Osteoblast (primary cell): Measurements from ENCODE around the gene ATG2B. TPM values are rescaled to one million over a fixed set of nuclear protein-coding genes. Genes with fewer than 3 reads are reported as not detected.

Experiments used
- DNase-seq: peaks from one replicate; pipeline ENCODE4 v3.0.0; 2011; ENCODE audit warnings: low spot score, mixed read lengths; ENCODE audit not compliant: insufficient read length; ENCODE audit errors: missing footprints
- H2AFZ ChIP-seq: 2 replicates; pipeline ENCODE4 v1.6.0; 2011; ENCODE audit warnings: mild to moderate bottlenecking, low read length
- H3K27ac ChIP-seq: 2 replicates; pipeline ENCODE4 v1.5.1; 2011; ENCODE audit warnings: mild to moderate bottlenecking, low read depth, low read length, moderate library complexity
- H3K27me3 ChIP-seq: 2 replicates; pipeline ENCODE4 v1.6.0; 2012; ENCODE audit warnings: mild to moderate bottlenecking, control low read depth, inconsistent platforms, low read length, moderate library complexity; ENCODE audit not compliant: insufficient read depth
- H3K36me3 ChIP-seq: 2 replicates; pipeline ENCODE4 v1.5.1; 2011; ENCODE audit warnings: mild to moderate bottlenecking, low read length, control low read depth, moderate library complexity; ENCODE audit not compliant: insufficient read depth
- H3K4me1 ChIP-seq: 2 replicates; pipeline ENCODE4 v1.5.1; 2011; ENCODE audit warnings: mild to moderate bottlenecking, low read length, control low read depth, moderate library complexity; ENCODE audit not compliant: insufficient read depth
- H3K4me2 ChIP-seq: 2 replicates; pipeline ENCODE4 v1.6.0; 2011; ENCODE audit warnings: mild to moderate bottlenecking, low read length; ENCODE audit not compliant: insufficient read depth
- H3K4me3 ChIP-seq: fragments of 200-600 bp; sonication (generic); 3 replicates; pipeline ENCODE4 v1.5.1; 2012; ENCODE audit warnings: mild to moderate bottlenecking, low read length, inconsistent platforms; ENCODE audit not compliant: insufficient read depth
- H3K79me2 ChIP-seq: 2 replicates; pipeline ENCODE4 v1.6.0; 2012; ENCODE audit warnings: mild to moderate bottlenecking, low read length, control low read depth, inconsistent platforms; ENCODE audit not compliant: insufficient read depth
- H3K9me3 ChIP-seq: 2 replicates; pipeline ENCODE4 v1.5.1; 2011; ENCODE audit warnings: low read depth, low read length, control low read depth
- H4K20me1 ChIP-seq: 2 replicates; pipeline ENCODE4 v1.6.0; 2012; ENCODE audit warnings: mild to moderate bottlenecking, low read length, control low read depth; ENCODE audit not compliant: insufficient read depth
- total RNA-seq: library from RNA; depleted of rRNA; stranded (reverse); fragments of >200 nt; gene quantifications from 2 replicates; pipeline ENCODE4 v1.2.3, GENCODE V29; 2012
- TF ChIP-seq, protein P1 (sequence below): IDR thresholded peaks from 2 replicates; pipeline ENCODE4 v1.5.1; 2011; ENCODE audit warnings: mild to moderate bottlenecking, low read depth, low read length, moderate library complexity; ENCODE audit errors: extremely low read depth

The ATG2B gene
- total RNA-seq, 1 donor, result 35.1 TPM

DNA sequence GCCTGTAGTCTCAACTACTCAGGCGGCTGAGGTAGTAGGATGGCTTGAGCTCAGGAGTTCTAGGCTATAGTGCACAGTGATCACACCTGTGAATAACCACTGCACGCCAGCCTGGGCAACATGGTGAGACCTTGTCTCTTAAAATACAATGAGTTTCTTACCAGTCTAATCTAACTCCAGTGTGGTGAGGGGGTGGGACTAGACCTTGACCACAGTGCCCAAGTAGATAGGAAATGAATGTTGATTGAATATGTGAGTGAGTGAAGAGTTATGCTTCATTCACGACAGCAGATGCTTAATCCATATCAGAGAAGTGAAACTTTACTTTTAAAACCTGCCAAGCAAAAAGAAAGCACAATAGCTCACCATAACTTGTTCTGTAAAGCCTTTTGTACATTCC lies 17.6 kb upstream of the ATG2B start:
- TF ChIP-seq, protein P1, sequence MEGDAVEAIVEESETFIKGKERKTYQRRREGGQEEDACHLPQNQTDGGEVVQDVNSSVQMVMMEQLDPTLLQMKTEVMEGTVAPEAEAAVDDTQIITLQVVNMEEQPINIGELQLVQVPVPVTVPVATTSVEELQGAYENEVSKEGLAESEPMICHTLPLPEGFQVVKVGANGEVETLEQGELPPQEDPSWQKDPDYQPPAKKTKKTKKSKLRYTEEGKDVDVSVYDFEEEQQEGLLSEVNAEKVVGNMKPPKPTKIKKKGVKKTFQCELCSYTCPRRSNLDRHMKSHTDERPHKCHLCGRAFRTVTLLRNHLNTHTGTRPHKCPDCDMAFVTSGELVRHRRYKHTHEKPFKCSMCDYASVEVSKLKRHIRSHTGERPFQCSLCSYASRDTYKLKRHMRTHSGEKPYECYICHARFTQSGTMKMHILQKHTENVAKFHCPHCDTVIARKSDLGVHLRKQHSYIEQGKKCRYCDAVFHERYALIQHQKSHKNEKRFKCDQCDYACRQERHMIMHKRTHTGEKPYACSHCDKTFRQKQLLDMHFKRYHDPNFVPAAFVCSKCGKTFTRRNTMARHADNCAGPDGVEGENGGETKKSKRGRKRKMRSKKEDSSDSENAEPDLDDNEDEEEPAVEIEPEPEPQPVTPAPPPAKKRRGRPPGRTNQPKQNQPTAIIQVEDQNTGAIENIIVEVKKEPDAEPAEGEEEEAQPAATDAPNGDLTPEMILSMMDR, result no peak
- Histone ChIP-seq H3K27me3 (no peaks in the 10 kb centered on the region), H3K4me2 (no peak overlapping the region), H4K20me1 (peaks cover 4% of the 10 kb centered on the region), H3K4me3 (no peak overlapping the region), H3K9me3 (no peaks in the 10 kb centered on the region), H2AFZ (no peak overlapping the region), H3K4me1 (no peaks in the 10 kb centered on the region), H3K79me2 (peaks cover 17% of the 10 kb centered on the region), H3K27ac (no peak overlapping the region), H3K36me3 (peaks cover 11% of the 10 kb centered on the region)
- no peak for DNase-seq

DNA sequence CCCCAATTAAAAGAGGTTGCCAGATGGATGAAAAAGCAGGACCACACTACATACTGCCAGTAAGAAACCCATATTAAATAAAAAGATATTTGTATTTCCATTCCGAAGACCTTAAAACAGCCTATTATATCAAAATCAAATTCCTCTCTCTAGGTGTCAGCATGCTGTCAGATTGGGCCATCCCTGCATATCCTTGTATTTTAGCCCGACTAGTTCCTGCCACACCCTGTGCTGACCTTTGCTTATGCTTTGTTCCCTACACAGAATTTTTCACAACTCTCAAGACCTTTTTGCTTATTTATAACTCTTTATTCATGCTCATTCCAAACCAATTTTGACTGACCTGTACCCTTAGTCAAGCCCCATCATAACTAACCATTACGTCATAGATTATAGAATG lies 13.0 kb upstream of the ATG2B start:
- TF ChIP-seq, protein P1, result no peak
- peaks cover 4% of the 10 kb centered on the region for H4K20me1 ChIP-seq

DNA sequence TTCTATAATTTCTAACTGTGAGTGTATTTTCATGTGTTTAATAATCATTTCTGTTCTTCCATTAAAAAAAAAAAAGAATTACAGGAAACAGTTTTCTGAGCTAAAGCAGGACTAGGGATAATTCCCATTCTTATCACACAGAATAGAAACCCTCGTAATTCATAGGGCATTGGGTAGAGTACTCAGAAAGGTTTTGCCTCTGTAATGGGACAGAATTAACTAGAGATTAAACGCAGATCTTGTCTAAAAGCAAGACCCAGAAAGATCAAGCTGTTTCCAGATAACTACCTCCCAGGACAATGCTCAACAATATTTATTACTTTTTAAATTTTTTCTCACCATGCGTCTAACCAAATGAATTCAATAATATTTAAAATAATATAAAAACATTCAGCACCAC lies 10.4 kb upstream of the ATG2B start:
- peaks cover 49% of the 10 kb centered on the region for H3K79me2 ChIP-seq
- H2AFZ ChIP-seq, result no peak overlapping the region
- no peak overlapping the region for H3K4me2 ChIP-seq
- H3K27ac ChIP-seq, result no peak overlapping the region
- H4K20me1 ChIP-seq, result peaks cover 4% of the 10 kb centered on the region
- H3K36me3 ChIP-seq, result no peaks in the 10 kb centered on the region
- no peaks in the 10 kb centered on the region for H3K9me3 ChIP-seq
- no peaks in the 10 kb centered on the region for H3K27me3 ChIP-seq
- DNase-seq, result no peak
- H3K4me1 ChIP-seq, result no peaks in the 10 kb centered on the region
- H3K4me3 ChIP-seq, result no peak overlapping the region
- TF ChIP-seq, protein P1, result no peak

More for the DNA sequence above, 13.0 kb upstream of the ATG2B start:
- H3K9me3 ChIP-seq, result no peaks in the 10 kb centered on the region
- H3K4me3 ChIP-seq, result no peak overlapping the region
- H3K27me3 ChIP-seq, result no peaks in the 10 kb centered on the region
- H3K4me2 ChIP-seq, result no peak overlapping the region
- peaks cover 31% of the 10 kb centered on the region for H3K79me2 ChIP-seq
- no peaks in the 10 kb centered on the region for H3K36me3 ChIP-seq
- no peak overlapping the region for H2AFZ ChIP-seq
- DNase-seq, result no peak
- no peak overlapping the region for H3K27ac ChIP-seq
- H3K4me1 ChIP-seq, result no peaks in the 10 kb centered on the region

DNA sequence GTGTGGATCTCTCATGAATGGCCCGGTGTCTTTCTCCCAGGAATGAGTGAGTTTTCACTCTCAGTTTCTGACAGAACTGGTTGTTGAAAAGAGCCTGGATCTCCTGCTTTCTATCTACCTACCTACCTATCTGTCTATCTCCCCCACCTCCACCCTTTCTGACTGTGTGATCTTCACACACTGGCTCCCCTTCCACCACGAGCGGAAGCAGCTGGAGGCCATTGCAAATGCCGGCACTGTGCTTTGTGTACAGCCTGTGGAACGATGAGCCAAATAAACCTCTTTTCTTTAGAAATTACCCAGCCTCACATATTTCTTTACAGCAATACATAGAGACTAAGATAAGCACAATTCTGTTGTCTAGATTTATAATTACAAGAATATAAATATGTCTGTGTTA lies 7.4 kb upstream of the ATG2B start:
- no peaks in the 10 kb centered on the region for H3K36me3 ChIP-seq
- no peaks in the 10 kb centered on the region for H3K9me3 ChIP-seq
- TF ChIP-seq, protein P1, result no peak
- peaks cover 13% of the 10 kb centered on the region for H4K20me1 ChIP-seq
- H3K27ac ChIP-seq, result no peak overlapping the region
- no peaks in the 10 kb centered on the region for H3K4me1 ChIP-seq
- peaks cover 60% of the 10 kb centered on the region for H3K79me2 ChIP-seq
- H3K4me2 ChIP-seq, result no peak overlapping the region
- H3K27me3 ChIP-seq, result no peaks in the 10 kb centered on the region
- no peak for DNase-seq
- H3K4me3 ChIP-seq, result no peak overlapping the region
- H2AFZ ChIP-seq, result no peak overlapping the region
